GM21360 (cell line): ENCODE results near the gene PRKAA2.

ENCODE experiments used
- ATAC-seq: cut with Tn5 transposase; IDR thresholded peaks from one replicate; pipeline ENCODE4 v1.9.1; 2021; ENCODE audit warnings: mild to moderate bottlenecking, moderate library complexity; ENCODE audit not compliant: unreplicated experiment

Gene PRKAA2

DNA sequence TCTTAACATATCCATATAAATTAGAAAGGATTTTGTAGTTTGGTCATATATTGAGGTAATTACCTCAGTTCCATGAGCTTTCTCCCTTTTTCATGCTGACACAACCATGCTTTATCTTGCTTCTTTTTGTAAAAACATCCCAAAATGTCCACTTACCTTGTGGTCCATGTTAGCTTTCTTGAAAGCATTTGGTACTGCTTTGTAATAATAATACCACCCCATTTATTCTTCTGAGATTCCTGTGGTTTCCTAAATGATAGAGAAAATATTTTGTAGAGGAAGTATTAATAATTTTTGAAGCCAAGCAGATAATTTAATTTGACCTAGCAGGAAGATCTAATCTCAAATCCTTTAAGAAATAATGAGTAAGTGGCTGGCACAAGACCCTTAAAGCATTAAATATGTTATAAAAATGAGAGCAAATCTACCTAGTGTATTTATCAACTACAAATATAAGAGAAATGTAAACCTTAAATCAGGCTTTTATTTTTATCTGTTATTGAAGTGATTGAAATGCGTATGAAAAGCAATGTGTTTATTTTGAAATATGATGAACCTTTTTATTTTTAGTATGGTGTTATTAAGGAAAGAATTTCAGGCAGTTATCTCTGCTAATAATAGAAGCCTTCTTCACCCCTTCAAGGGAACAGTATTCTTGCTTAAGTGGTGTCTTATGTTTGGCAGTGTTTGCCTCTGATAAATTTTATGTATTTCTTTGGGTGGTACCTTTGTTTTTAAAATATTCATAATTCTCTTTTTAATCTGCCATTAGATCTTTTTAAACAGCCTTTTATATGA, 9.2 kb downstream of the PRKAA2 start:
- no peak for ATAC-seq

DNA sequence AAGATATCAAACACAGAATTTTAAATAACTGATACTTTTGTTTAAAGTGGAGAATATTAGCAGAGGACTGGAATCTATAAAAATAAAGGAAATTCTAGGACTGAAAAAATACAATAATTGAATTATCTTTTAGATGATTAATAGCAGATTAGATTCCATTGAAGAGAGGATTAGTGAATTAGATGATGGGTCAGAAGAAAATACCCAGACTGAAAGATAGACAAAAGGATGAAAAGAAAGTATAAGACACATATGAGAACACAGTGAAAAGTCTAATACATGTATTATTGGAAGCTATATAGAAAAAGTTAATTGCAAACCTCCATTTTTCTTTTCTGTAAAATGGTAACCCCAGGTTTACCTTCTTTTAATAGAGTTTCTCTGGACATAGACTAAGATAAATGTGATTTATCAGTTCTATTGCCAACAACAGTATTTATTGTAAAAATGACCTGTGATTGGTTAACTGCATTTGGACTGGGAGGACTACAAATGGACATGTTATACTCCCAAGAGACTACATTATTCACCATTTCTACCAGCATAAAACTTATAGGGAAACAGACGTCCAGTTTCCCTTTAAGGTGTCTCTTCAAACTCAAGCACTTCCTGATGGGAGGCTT, 11.0 kb downstream of the PRKAA2 start:
- ATAC-seq: no peak

DNA sequence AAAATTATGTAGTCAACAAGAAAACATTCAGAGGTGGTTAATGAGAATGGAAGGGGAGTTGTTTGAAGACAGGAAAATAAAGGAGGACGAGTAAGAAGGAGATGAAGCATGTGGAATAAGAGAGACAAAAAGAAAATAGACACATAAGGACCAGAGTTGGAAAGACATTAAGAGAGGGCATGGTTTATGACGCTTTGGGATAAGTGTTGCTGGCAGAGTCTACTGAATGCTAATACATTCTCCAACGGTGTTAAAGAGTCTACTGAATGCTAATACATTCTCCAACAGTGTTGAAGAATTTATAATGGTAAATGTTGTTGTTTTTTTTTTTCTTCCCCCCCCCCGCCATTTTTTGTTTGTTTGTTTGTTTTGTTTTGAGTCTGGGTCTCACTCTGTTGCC, 13.1 kb downstream of the PRKAA2 start:
- no peak for ATAC-seq

DNA sequence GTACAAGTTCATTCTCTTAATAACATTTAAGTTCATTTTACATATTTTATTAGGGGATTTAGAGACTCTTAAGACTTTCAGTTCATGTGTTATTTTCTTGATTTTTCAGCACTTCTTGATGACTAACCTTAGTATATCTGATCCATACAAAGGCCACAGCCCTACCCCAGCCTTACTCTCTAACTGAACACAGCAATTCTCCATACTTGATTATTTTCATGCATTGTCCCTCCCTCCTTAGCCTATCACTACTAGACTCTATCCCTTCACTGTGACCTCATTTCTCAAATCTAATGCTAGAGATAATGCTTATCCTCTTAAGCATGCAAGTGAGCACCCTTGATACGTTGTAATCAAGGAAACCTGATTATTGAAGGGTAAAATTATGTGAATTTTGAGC, 15.2 kb downstream of the PRKAA2 start:
- ATAC-seq: no peak

DNA sequence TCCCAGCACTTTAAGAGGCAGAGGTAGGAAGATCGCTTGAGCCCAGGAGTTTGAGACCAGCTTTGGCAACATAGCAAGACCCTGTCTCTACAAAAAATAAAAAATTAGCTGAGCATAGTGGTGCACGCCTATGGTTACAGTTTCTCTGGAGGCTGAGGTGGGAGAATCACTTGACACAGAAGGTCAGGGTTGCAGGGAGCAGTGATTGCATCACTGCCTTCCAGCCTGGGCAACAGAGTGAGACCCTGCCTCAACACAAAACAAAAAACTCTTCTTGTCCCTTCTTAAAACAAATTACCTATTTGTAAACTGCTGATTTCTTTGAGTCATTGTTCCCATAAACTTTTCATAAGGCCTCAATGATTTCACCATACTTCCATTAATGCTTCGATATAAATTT, 18.7 kb downstream of the PRKAA2 start:
- ATAC-seq: no peak

DNA sequence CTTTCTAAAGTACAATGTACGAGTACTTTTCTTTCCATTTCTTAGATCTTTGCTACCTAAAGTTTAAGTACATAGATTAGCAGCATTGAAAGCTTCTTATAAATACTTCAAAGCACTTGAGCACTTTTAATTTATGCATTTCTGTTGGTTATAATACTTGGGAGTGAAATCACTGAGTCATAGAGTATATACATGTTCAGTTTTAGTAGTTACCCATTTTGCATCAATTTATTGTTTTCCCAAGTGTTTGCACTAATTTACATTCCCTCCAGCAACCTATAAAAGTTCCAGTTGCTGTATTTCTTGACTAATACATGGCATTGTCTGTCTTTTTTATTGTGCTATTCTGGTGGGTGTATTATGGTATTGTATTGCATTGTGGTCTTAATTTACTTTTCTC, 20.3 kb downstream of the PRKAA2 start:
- no peak for ATAC-seq

DNA sequence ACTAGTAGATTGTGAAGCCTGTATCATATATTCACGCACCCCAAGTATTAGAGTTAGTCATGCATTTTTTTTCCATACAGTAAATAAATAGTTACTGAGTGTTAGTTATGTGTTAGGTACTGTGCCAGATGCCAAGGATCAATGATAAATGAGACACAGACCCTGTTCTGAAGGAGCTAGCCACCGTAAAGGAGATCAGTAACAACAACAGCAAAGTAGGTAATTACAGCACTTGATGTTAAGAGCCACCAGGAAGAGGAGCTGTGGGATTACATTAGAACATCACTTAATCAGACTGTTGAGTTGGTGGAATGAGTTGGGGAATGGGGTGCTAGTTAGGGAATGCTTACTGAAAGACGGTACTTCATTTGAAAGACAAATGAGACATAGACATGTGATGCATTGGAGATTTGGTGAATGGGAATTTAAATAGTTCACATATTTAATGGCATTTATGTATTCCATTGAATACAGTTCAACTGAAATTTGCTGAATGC, 21.0 kb downstream of the PRKAA2 start:
- no peak for ATAC-seq

DNA sequence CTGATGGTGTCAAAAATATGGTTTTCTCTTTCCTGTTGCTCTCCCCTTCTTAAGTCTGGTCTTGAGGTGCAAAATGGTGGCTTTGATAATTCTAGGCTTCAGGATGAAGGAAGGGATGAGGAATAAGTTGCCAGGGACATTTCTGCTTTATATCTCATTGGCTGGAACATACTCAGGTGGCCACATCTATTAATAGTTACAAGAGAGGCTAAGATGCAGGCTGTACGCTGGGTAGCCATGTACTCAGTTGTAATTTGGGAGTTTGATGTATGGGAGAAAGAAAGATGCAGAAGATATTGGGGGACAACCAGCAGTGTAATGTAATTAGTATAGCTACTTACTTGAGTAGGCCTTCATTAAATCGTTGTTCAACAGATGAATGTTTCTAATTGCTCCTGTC, 25.2 kb downstream of the PRKAA2 start:
- ATAC-seq: no peak

DNA sequence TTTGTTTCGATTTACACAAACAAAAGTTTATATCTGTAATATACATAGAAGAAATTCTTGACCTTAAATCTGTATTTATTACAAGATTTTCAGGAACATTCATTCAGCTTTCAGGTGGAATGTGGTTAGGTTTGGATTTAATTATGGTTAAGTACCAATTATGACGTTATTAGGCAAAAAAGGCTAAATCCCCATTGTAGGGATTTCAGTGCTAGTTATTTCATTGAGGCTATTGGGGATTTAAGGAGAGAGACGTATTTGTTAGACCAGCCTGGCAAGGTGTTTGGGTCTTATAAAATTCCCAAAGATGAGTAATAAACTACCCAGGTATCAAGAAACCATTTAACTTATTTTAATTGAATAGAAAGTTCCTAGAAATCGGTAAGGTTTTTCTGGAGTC, 26.0 kb downstream of the PRKAA2 start:
- ATAC-seq: no peak

DNA sequence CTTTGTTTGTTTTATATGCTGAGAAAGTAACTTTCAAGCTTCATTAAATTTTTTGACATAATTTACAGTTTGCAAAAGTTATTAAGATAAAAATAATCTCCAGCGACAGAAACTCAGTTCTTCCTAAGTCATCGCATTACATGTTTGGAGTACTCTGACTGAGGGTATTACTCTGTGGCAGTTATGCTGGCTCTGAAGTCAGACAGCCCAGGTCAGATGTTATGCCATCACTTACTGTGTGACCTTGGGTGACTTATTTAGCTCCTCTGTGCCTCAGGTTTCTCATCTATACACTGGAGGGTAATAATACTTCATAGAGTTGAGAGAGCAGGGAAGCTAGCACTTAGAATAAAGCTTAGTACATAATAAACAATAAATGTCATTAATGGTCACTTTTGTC, 26.4 kb downstream of the PRKAA2 start:
- no peak for ATAC-seq

DNA sequence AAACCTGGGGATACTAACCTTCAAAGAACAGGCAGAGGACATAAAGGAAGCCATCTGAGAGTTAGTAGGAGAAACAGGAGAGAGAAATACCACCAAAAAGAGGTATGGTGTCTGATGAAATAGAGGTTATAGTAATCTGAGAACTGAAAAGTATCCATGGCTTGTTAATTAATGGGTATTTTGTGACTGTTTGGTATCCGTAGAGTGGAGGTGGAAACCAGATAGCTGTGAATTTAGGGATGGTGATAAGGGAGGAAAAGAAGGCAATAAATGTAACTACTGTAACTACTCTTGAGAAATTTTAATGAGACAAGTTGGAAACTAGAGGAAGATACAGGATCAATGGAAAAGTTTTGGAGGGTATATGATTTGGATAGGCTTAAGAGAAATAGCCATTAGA, 27.5 kb downstream of the PRKAA2 start:
- ATAC-seq: no peak

DNA sequence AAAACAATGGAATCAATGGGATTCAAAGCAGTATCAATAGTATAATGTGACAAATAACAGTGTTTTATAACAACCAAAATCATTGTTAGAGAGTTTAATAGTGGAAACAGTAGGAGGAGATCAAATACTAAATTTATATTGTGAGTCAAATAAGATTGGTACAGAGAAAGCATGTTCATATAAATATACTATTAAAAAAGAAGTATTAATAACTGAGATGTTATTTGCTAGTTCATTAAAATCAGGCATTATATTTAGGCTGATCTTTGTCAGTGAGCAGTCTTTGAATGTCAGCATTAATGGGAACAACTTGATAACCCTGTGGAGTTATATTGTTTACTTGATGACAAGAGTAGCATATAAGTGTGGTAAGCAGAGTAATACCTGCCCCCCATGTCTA, 30.6 kb downstream of the PRKAA2 start:
- no peak for ATAC-seq

DNA sequence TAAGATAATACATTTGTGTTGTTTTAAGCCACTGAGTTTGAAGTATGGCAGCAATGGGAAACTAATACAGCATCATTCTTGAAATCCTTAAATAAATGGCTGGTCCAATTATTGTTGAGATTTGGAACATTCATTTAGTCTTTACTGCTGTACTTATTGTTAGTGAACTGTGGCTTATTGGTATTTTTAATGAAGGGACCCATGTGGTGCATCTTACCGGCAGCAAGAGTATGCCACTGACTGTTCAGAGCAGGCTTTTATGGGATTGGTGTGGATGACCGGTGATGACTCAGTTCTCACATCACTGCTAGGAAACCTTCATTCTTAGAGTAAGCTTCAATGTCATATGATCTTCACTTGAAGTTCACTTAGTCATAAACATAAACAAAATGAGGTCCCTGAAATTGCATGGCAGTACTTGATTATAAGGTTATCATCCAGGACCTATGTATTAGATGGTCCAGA, 31.5 kb downstream of the PRKAA2 start:
- no peak for ATAC-seq

DNA sequence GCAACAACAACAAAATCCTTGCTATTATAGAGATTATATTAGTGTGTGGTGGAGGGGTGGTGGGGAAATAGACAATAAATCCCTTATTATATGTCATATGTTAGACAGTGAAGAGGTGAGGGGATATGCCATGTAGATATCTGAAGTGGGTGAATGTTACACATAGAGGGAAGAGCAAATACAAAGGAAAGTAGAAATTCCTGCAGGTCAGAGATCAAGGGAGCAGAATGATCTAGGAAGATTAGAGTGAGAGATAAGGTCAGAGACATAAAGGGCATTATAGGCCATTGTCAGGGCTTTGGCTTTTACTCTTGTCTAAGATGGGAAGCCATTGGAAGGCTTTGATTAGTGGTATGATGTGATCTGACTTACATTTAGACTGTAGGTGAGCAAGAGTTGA, 38.5 kb downstream of the PRKAA2 start:
- ATAC-seq: no peak

DNA sequence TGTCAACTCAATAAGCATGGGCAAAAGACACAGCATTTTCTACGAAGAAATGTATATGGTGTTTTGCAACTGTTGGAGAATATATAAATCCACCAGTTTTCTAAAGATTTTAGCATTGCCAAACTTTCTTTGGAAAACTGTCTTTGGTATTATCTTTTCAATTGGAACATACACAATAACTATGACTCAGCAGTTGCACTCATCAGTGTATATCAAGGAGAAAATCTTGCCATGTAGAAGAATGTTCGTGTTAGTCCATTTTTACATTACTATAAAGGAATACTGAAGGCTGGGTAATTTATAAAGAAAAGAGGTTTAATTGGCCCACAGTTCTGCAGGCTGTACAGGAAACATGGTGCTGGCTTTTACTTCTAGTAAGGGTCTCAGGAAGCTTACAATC, 41.1 kb downstream of the PRKAA2 start:
- no peak for ATAC-seq

DNA sequence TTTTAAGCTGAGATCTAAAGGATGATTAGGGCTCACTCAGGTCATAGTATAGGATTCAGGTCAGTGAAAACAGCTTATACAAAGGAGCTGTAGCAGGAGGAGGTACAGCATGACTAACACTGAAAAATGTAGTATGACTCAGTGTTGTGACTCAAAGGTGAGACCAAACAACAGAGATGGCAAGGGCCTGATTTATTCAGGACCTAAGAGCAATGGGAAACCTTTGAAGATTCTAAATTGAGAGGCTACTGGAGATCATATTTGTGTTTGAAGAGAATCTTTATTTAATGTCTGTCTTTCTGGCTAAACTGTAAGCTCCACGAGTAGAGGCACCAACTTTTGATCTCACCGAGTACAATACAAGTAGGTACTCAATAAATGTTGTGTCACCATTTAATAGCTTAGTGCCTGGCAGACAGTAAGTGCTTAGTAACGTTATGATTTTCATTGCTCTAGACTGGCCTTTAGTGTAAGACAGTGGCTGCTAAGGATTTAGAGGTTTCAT, 43.5 kb downstream of the PRKAA2 start:
- ATAC-seq: peak; percentile 77

DNA sequence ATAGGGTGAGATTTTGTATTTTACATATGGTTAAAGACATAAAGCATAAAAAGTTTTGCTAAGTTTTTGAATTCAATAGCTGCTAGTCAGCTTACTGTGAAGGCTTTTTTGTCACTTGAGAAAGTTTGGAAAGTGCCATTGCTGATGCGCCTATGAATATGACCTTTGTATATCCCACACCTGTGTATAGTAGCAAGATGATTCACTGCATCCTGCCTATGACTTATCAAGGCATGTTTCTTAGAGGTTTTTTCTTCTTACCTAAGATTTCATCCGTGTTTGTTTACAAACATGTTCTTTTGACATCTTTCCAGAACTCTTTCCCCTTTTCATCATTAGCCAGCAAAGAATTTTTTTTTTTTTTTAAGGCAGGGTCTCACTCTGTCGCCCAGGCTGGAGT, 51.5 kb downstream of the PRKAA2 start:
- no peak for ATAC-seq

DNA sequence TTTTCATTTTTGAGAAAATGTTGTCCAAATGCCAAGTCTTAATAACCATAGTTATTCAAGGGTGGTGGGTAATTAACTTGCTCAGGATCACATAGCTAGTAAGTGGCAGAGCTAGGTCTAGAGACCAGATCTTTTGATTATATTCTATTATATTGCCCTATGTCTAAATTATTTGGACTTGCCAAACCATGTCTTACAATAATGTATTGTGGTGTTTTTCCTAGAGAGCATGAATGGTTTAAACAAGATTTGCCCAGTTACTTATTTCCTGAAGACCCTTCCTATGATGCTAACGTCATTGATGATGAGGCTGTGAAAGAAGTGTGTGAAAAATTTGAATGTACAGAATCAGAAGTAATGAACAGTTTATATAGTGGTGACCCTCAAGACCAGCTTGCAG, 58.6 kb downstream of the PRKAA2 start:
- ATAC-seq: no peak

DNA sequence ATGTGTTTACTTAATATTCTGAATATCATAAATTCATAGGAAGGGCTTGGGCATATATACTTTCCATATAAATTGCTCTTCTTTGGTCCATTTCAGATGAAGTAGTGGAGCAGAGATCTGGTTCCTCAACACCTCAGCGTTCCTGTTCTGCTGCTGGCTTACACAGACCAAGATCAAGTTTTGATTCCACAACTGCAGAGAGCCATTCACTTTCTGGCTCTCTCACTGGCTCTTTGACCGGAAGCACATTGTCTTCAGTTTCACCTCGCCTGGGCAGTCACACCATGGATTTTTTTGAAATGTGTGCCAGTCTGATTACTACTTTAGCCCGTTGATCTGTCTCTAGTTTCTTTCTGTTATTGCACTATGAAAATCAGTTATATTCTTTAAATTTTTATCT, 62.3 kb downstream of the PRKAA2 start:
- ATAC-seq: no peak

DNA sequence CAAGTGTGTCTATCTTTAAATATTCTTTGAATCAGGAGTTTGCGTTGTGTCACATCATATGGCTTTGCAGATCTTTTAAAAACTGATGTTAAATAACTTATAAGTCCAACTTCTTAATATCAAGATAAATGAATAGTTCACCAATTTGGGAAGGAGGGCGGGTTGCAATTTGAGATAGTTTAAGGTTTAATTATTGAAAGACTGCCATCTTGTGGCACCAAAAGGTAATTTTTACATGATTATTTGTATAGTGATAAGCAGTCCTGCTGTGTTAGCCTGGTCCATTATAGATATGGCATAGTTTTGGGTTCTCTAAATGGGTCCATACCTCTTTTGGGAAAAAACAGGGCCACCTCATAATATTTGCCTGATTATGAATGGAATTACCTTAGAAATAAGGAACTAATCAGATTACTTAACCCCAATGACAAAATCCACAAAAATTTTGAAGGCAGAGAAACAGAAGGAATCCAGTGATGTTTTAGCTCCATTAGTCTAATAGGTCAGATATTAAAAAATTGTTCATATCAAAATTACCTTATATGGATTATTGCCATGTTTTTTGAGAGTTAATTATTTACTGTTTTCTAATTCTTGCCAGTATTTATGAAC, 64.3 kb downstream of the PRKAA2 start:
- ATAC-seq: no peak

DNA sequence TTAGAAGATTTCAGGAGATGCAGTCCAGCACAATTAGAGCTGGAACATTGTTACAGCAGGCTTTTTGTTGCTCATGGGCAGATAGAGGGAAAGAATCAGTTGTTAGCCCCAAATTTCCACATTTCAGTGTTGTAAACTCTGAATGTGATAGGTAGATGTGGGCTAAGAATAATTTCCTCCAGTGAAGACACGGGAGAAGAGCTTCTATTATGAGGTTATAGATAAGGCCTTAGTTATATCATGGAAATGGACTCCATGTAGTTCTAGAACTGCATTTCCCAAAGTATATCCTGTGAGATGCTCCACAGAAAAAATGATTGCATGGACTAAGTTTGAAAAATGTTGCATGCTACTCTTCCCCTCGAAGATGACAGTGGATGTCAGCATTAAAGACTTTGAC, 64.9 kb downstream of the PRKAA2 start:
- no peak for ATAC-seq

DNA sequence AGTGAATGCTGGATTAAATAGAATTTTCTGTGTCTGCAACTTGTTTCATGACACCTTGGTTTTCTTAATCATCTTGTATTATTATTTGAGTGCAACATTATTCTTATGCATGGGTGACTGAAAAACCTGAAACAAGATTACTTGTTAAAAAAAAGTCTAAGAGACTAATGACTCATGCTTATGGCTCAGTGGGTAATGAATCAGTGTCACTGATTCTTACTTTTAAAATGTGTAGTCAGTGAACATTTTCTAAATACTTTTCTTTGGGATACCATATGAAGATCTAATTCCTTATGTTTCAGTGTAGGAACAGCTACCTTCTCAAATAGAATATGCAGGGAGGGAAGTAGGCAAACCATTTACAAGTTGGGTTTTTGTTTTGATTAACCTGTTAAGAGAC, 65.5 kb downstream of the PRKAA2 start:
- ATAC-seq: no peak
